NCI-H2081 (cell line): ENCODE results near the gene OR7C1.
"Not testable (repeated sequence)": the region's sequence is repeated elsewhere in the genome, so short reads cannot be mapped to it uniquely, and the experiment has no call there.

Experiments
- DNase-seq, 2 experiments: peaks; one replicate each; lab custom pipeline; 2025; lab: John Stamatoyannopoulos, UW

The OR7C1 gene

GRCh38 chr19:14785102-14785793 is 49.7 kb downstream of the OR7C1 start:
- not testable (repeated sequence) for DNase-seq

- not testable (repeated sequence) for DNase-seq
Observed at GRCh38 chr19:14784730-14785101, 50.3 kb downstream of the OR7C1 start.

GRCh38 chr19:14783410-14783998 is 51.5 kb downstream of the OR7C1 start:
- not testable (repeated sequence) for DNase-seq

GRCh38 chr19:14782626-14783409 is 52.2 kb downstream of the OR7C1 start:
- no peak for DNase-seq

- not testable (repeated sequence) for DNase-seq
Observed at GRCh38 chr19:14781713-14782536, 53.1 kb downstream of the OR7C1 start.

- DNase-seq = not testable (repeated sequence)
Observed at GRCh38 chr19:14780622-14781225, 54.3 kb downstream of the OR7C1 start.

- no peak for DNase-seq
Observed at GRCh38 chr19:14779151-14779550, 55.8 kb downstream of the OR7C1 start.

- DNase-seq = not testable (repeated sequence)
Observed at GRCh38 chr19:14778110-14778845, 56.7 kb downstream of the OR7C1 start, which contains the start of gene ADGRE2. Gene ADGRE2 (minus strand): TSS chr19:14778560. CDS start chr19:14776756, 1,804 bp downstream.

- not testable (repeated sequence) for DNase-seq
Observed at GRCh38 chr19:14777645-14778044, 57.3 kb downstream of the OR7C1 start.

- no peak for DNase-seq
Observed at GRCh38 chr19:14775869-14776586, 59.0 kb downstream of the OR7C1 start.

- not testable (repeated sequence) for DNase-seq
Observed at GRCh38 chr19:14775326-14775725, 59.7 kb downstream of the OR7C1 start.

- DNase-seq = no peak
Observed at GRCh38 chr19:14774373-14774772, 60.6 kb downstream of the OR7C1 start.

GRCh38 chr19:14773722-14774121 is 61.3 kb downstream of the OR7C1 start:
- DNase-seq = not testable (repeated sequence)

- no peak for DNase-seq
Observed at GRCh38 chr19:14772995-14773394, 62.0 kb downstream of the OR7C1 start.

- no peak for DNase-seq
Observed at GRCh38 chr19:14772467-14772866, 62.5 kb downstream of the OR7C1 start.

GRCh38 chr19:14770944-14771839 is 63.8 kb downstream of the OR7C1 start:
- DNase-seq = no peak

GRCh38 chr19:14770136-14770535 is 64.8 kb downstream of the OR7C1 start:
- no peak for DNase-seq

GRCh38 chr19:14769201-14769600 is 65.8 kb downstream of the OR7C1 start:
- DNase-seq = no peak

- no peak for DNase-seq
Observed at GRCh38 chr19:14768001-14768400, 67.0 kb downstream of the OR7C1 start.
